IMR-90 (cell line): ENCODE measurements around the gene ERCC6. TPM values are rescaled to one million over a fixed set of nuclear protein-coding genes. Genes with fewer than 3 reads are reported as not detected.

ENCODE experiments used
- ATAC-seq: fragments of 200-7000 bp; cut with Tn5 transposase; 2 replicates; pipeline ENCODE4 v1.9.1; 2020; ENCODE audit warnings: low read depth, mild to moderate bottlenecking, moderate library complexity
- BruUV-seq: library from RNA; stranded (reverse); fragments of 400-500 nt; replicated peaks from 2 replicates; lab custom pipeline; 2021; lab: Mats Ljungman, UMichigan
- CTCF ChIA-PET: fragments of 300-600 bp; formaldehyde crosslinking; extraction: SDS; loops from one replicate; lab custom pipeline; 2021; ENCODE audit warnings: antibody characterized with exemption; lab: Yijun Ruan, JAX
- POLR2A ChIA-PET: fragments of 300-600 bp; sonication (Branson Sonifier 250); formaldehyde crosslinking; loops from one replicate; lab custom pipeline; 2022; ENCODE audit warnings: antibody characterized with exemption; ENCODE audit not compliant: unreplicated experiment; lab: Charles Lee
- DNase-seq: peaks from one replicate; pipeline ENCODE4 v3.0.0; 2013
- H2AFZ ChIP-seq: replicated peaks from 2 replicates; pipeline ENCODE3; 2013; ENCODE audit warnings: low read length, mild to moderate bottlenecking; ENCODE audit not compliant: poor library complexity
- H2AK5ac ChIP-seq: 2 replicates; pipeline ENCODE4 v1.6.1; 2013; ENCODE audit warnings: low read depth, low read length, inconsistent platforms
- H2AK9ac ChIP-seq: replicated peaks from 2 replicates; pipeline ENCODE3; 2013; ENCODE audit warnings: mild to moderate bottlenecking, low read depth, low read length, moderate library complexity; ENCODE audit not compliant: poor library complexity
- H2BK120ac ChIP-seq: 2 replicates; pipeline ENCODE4 v1.6.1; 2013; ENCODE audit warnings: low read depth, low read length, inconsistent platforms
- H2BK15ac ChIP-seq: 3 replicates; pipeline ENCODE4 v1.6.1; 2013; ENCODE audit warnings: low read depth, low read length, inconsistent platforms
- H2BK20ac ChIP-seq: 2 replicates; pipeline ENCODE4 v1.6.1; 2013; ENCODE audit warnings: low read depth, mild to moderate bottlenecking, inconsistent platforms, low read length, moderate library complexity
- H2BK5ac ChIP-seq: 2 replicates; pipeline ENCODE4 v1.6.1; 2013; ENCODE audit warnings: mild to moderate bottlenecking, low read depth, low read length, inconsistent platforms; ENCODE audit not compliant: poor library complexity, severe bottlenecking
- H3K14ac ChIP-seq: replicated peaks from 2 replicates; pipeline ENCODE4 v1.6.1; 2013; ENCODE audit warnings: low read depth, low read length, inconsistent platforms
- H3K18ac ChIP-seq: 2 replicates; pipeline ENCODE4 v1.6.1; 2013; ENCODE audit warnings: low read depth, low read length, control low read depth
- H3K23ac ChIP-seq: 2 replicates; pipeline ENCODE4 v1.6.1; 2013; ENCODE audit warnings: low read depth, low read length, inconsistent platforms
- H3K27ac ChIP-seq: 2 replicates; pipeline ENCODE4 v1.5.1; 2013; ENCODE audit warnings: mild to moderate bottlenecking, control low read depth, low read length; ENCODE audit not compliant: insufficient read depth
- H3K27me3 ChIP-seq: 2 replicates; pipeline ENCODE4 v1.6.1; 2013; ENCODE audit warnings: low read length; ENCODE audit not compliant: control insufficient read depth, insufficient read depth
- H3K36me3 ChIP-seq: 2 replicates; pipeline ENCODE4 v1.6.1; 2013; ENCODE audit warnings: low read length, mixed read lengths; ENCODE audit not compliant: control insufficient read depth, insufficient read depth
- H3K4ac ChIP-seq: 2 replicates; pipeline ENCODE4 v1.6.1; 2013; ENCODE audit warnings: low read depth, low read length, inconsistent platforms
- H3K4me1 ChIP-seq: 2 replicates; pipeline ENCODE4 v1.6.1; 2013; ENCODE audit warnings: low read length, mixed read lengths; ENCODE audit not compliant: control insufficient read depth, insufficient read depth
- H3K4me2 ChIP-seq: 2 replicates; pipeline ENCODE4 v1.6.1; 2013; ENCODE audit warnings: low read depth, mild to moderate bottlenecking, control low read depth, low read length, moderate library complexity
- H3K4me3 ChIP-seq: 2 replicates; pipeline ENCODE4 v1.5.1; 2013; ENCODE audit warnings: low read depth, mild to moderate bottlenecking, control low read depth, low read length, moderate library complexity; ENCODE audit not compliant: insufficient read depth
- H3K56ac ChIP-seq: 2 replicates; pipeline ENCODE4 v1.6.1; 2013; ENCODE audit warnings: low read length, inconsistent platforms; ENCODE audit not compliant: insufficient read depth; ENCODE audit errors: extremely low read depth
- H3K79me1 ChIP-seq, 2 experiments: 2 replicates each; pipeline ENCODE4 v1.6.1; 2013; ENCODE audit warnings: low read length in 2 of 2, inconsistent platforms in 1 of 2, low read depth in 1 of 2
- H3K9ac ChIP-seq: 2 replicates; pipeline ENCODE4 v1.6.1; 2013; ENCODE audit warnings: low read depth, low read length, control low read depth
- H3K9me1 ChIP-seq: 2 replicates; pipeline ENCODE4 v1.6.1; 2013; ENCODE audit warnings: low read length, inconsistent platforms; ENCODE audit not compliant: insufficient read depth
- H3K9me3 ChIP-seq: 2 replicates; pipeline ENCODE4 v1.6.1; 2013; ENCODE audit warnings: low read length; ENCODE audit not compliant: control insufficient read depth, insufficient read depth
- H4K20me1 ChIP-seq: 2 replicates; pipeline ENCODE4 v1.6.1; 2013; ENCODE audit warnings: low read length, inconsistent platforms; ENCODE audit not compliant: insufficient read depth
- H4K5ac ChIP-seq: 2 replicates; pipeline ENCODE4 v1.6.1; 2013; ENCODE audit warnings: mild to moderate bottlenecking, low read depth, low read length, control low read depth
- H4K8ac ChIP-seq, 2 experiments: 2 replicates each; pipeline ENCODE4 v1.6.1; 2013; ENCODE audit warnings: low read depth in 2 of 2, low read length in 2 of 2, control low read depth in 1 of 2, inconsistent platforms in 1 of 2
- H4K91ac ChIP-seq: 2 replicates; pipeline ENCODE4 v1.6.1; 2013; ENCODE audit warnings: low read depth, low read length, inconsistent platforms; ENCODE audit not compliant: insufficient read depth
- BHLHE40 ChIP-seq: fragments of 150-350 bp; IDR thresholded peaks from 2 replicates; pipeline ENCODE4 v1.6.1; 2016; ENCODE audit warnings: mild to moderate bottlenecking, low read depth, low read length
- MXI1 ChIP-seq: IDR thresholded peaks from 2 replicates; pipeline ENCODE4 v1.6.1; 2012; ENCODE audit warnings: low read depth, mild to moderate bottlenecking, low read length, moderate library complexity, borderline replicate concordance
- POLR2A ChIP-seq: IDR thresholded peaks from 2 replicates; pipeline ENCODE4 v1.6.1; 2012; ENCODE audit warnings: mild to moderate bottlenecking, low read depth, low read length
- WGBS, 2 experiments: methylation state at CpG; one replicate each; pipeline versions ENCODE4 v1.1.5 to v1.1.7; 2013; ENCODE audit warnings: missing lambda C conversion rate in 2 of 2; ENCODE audit not compliant: insufficient read length in 1 of 2; ENCODE audit errors: extremely low coverage in 2 of 2; 5-methylcytosine and 5-hydroxymethylcytosine counted together
- dilution Hi-C: fragments of 300-500 bp; cut with HindIII; formaldehyde crosslinking; loops from one replicate; pipeline ENCODE4 v1.14.3; 2018; ENCODE audit warnings: low sequenced_read_pairs; ENCODE audit not compliant: unreplicated experiment
- in situ Hi-C: fragments of 300-500 bp; cut with MboI; formaldehyde crosslinking; loops from 3 replicates; pipeline ENCODE4 v1.14.3; 2019; ENCODE audit warnings: low sequenced_read_pairs, inconsistent platforms, mixed read lengths
- intact Hi-C: fragments of 100-400 bp; cut with micrococcal nuclease; formaldehyde crosslinking; loops from 2 replicates; pipeline ENCODE4 v1.10.0; 2022
- polyA plus RNA-seq, 3 experiments: library from polyadenylated mRNA; depleted of rRNA; stranded (reverse); fragments of >200 nt; gene quantifications; 2 replicates each; pipeline ENCODE4 v1.2.3, GENCODE V29; 2012; ENCODE audit warnings: low replicate concordance in 1 of 3
- total RNA-seq: library from RNA; depleted of rRNA; stranded (reverse); fragments of >200 nt; gene quantifications from 2 replicates; pipeline ENCODE4 v1.2.3, GENCODE V29; 2012
- TF ChIP-seq, protein P1 (sequence below): fragments of 150-350 bp; IDR thresholded peaks from 2 replicates; pipeline ENCODE4 v1.6.1; 2017; ENCODE audit warnings: mild to moderate bottlenecking, antibody characterized with exemption, low read length, low read depth

ERCC6 gene
- total and polyA plus RNA-seq, 2 of the 4 experiments (the other 2 are of a cell fraction) = 7.3 to 14.9 TPM

DNA sequence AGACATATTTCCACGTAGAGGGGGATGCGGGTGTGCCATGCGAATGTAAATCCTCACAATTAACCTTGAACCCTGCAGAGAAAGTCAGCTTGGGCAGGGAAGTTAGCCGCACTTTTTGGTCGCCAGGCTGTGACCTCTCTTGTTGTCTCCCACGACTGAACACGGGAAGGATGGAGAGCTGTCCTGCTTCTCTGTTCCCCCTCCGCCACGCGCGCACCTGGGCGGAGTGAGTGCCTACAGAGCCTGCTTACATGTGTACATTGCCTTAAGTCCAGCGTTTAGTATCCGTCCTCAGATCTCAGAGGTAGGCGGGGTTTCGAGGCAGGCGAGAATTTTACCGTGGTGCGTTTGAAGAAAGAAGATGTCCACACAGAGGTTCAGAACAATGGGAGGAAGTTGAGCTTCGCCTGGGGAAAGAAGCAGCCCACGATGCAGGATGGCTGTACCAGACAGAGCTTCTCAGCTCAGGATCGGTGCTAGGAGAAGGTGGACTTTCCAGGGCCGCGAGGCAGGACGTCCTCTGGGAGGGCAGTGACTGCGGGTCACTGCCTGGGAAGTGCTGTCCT is 482 bp upstream of the ERCC6 start:
- POLR2A ChIA-PET = no interaction called here

More for the DNA sequence above, 482 bp upstream of the ERCC6 start:
- Histone ChIP-seq H3K9me1 (peaks cover 5% of the 10 kb centered on the region), H4K8ac (peak overlapping the region; percentile 69 to 73), H3K9me3 (no peaks in the 10 kb centered on the region), H3K18ac (peak overlapping the region; percentile 35), H4K5ac (peak overlapping the region; percentile 31), H3K79me1 (peaks cover 10 to 22% of the 10 kb centered on the region in 2 experiments), H3K4me2 (peak overlapping the region; percentile 90), H3K9ac (peak overlapping the region; percentile 55), H2BK15ac (peak overlapping the region; percentile 83; the same call in 2 of the 3 replicates), H2AK5ac (no peak overlapping the region), H3K36me3 (no peaks in the 10 kb centered on the region), H2BK20ac (no peak overlapping the region; the same call in 1 of the 2 replicates), H3K23ac (peak overlapping the region; percentile 44), H2AFZ (peak overlapping the region; percentile 88), H3K4me1 (peaks cover 11% of the 10 kb centered on the region), H4K91ac (peak overlapping the region; percentile 7; the same call in 1 of the 2 replicates), H3K4me3 (peak overlapping the region; percentile 53), H3K14ac (peak overlapping the region; percentile 56), H3K27ac (peak overlapping the region; percentile 28), H3K4ac (peak overlapping the region; percentile 55), H3K56ac (peak overlapping the region; percentile 42; the same call in 1 of the 2 replicates), H3K27me3 (no peaks in the 10 kb centered on the region), H4K20me1 (no peaks in the 10 kb centered on the region), H2AK9ac (peak overlapping the region; percentile 25), H2BK5ac (peak overlapping the region; percentile 30), H2BK120ac (peak overlapping the region; percentile 18; the same call in 1 of the 2 replicates)
- peak; percentile 12; the same call in 1 of the 2 replicates for TF ChIP-seq POLR2A
- TF ChIP-seq, protein P1, sequence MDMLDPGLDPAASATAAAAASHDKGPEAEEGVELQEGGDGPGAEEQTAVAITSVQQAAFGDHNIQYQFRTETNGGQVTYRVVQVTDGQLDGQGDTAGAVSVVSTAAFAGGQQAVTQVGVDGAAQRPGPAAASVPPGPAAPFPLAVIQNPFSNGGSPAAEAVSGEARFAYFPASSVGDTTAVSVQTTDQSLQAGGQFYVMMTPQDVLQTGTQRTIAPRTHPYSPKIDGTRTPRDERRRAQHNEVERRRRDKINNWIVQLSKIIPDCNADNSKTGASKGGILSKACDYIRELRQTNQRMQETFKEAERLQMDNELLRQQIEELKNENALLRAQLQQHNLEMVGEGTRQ = no peak
- TF ChIP-seq BHLHE40 = no peak
- no peak for TF ChIP-seq MXI1
- CTCF ChIA-PET = interaction anchor here (0.6 to 1.3 kb wide), 2 partner anchors 13 to 14 kb away, joined by 3 to 6 read pairs; no protein-coding TSS in a partner anchor
- intact Hi-C loops = no loop called here
- ATAC-seq (peak; percentile 48), DNase-seq (peak; percentile 52)
- dilution Hi-C loops = no loop called here
- WGBS, 2 experiments = 2% methylated on average over 16 of the region's 26 CpGs; no CpG with 5 or more reads in 1 of the 2 experiments
- in situ Hi-C loops = no loop called here
- no TSS peak for BruUV-seq
